ENCODE measurements around the gene TGM6. TPM values are rescaled to one million over a fixed set of nuclear protein-coding genes. Genes with fewer than 3 reads are reported as not detected.

The TGM6 gene
- polyA plus RNA-seq, 1 donor = not detected

- Histone ChIP-seq H3K4me3 (ENCODE audit: low read length) (no peak overlapping the region), H3K4me1 (ENCODE audit: control insufficient read depth, insufficient read depth, low read length) (no peaks in the 10 kb centered on the region), H3K27ac (ENCODE audit: low read length) (no peak overlapping the region), H3K36me3 (ENCODE audit: control insufficient read depth, insufficient read depth, low read length) (no peaks in the 10 kb centered on the region), H3K9me3 (ENCODE audit: control insufficient read depth, low read depth, low read length) (no peaks in the 10 kb centered on the region), H3K27me3 (ENCODE audit: control insufficient read depth, insufficient read depth, low read length) (peaks cover 2% of the 10 kb centered on the region)
- DNase-seq = no peak
- WGBS (ENCODE audit: insufficient coverage, low lambda C conversion rate) = no CpG with 5 or more reads among the region's 14 CpGs
Observed at GRCh38 chr20:2396241-2396814, 15.6 kb downstream of the TGM6 start.

GRCh38 chr20:2397091-2397490 lies 16.4 kb downstream of the TGM6 start:
- no peak overlapping the region for H3K4me3 ChIP-seq (ENCODE audit: low read length)
- WGBS (ENCODE audit: insufficient coverage, low lambda C conversion rate) = no CpG with 5 or more reads among the region's 8 CpGs
- H3K36me3 ChIP-seq (ENCODE audit: control insufficient read depth, insufficient read depth, low read length) = no peaks in the 10 kb centered on the region
- no peaks in the 10 kb centered on the region for H3K4me1 ChIP-seq (ENCODE audit: control insufficient read depth, insufficient read depth, low read length)
- peaks cover 2% of the 10 kb centered on the region for H3K27me3 ChIP-seq (ENCODE audit: control insufficient read depth, insufficient read depth, low read length)
- DNase-seq = no peak
- H3K27ac ChIP-seq (ENCODE audit: low read length) = no peak overlapping the region
- no peaks in the 10 kb centered on the region for H3K9me3 ChIP-seq (ENCODE audit: control insufficient read depth, low read depth, low read length)

- 80% methylated on average over 1 of the region's 12 CpGs for WGBS (ENCODE audit: insufficient coverage, low lambda C conversion rate)
- no peak overlapping the region for H3K4me3 ChIP-seq (ENCODE audit: low read length)
- H3K27ac ChIP-seq (ENCODE audit: low read length) = no peak overlapping the region
- H3K36me3 ChIP-seq (ENCODE audit: control insufficient read depth, insufficient read depth, low read length) = no peaks in the 10 kb centered on the region
- DNase-seq = no peak
- no peaks in the 10 kb centered on the region for H3K4me1 ChIP-seq (ENCODE audit: control insufficient read depth, insufficient read depth, low read length)
- H3K27me3 ChIP-seq (ENCODE audit: control insufficient read depth, insufficient read depth, low read length) = peaks cover 2% of the 10 kb centered on the region
- H3K9me3 ChIP-seq (ENCODE audit: control insufficient read depth, low read depth, low read length) = no peaks in the 10 kb centered on the region
Observed at GRCh38 chr20:2397595-2398145, 17.0 kb downstream of the TGM6 start.

- H3K27ac ChIP-seq (ENCODE audit: low read length) = no peak overlapping the region
- no CpG with 5 or more reads among the region's 1 CpG for WGBS (ENCODE audit: insufficient coverage, low lambda C conversion rate)
- no peak for DNase-seq
Observed at GRCh38 chr20:2398449-2398848, 17.7 kb downstream of the TGM6 start.

GRCh38 chr20:2399390-2399789 lies 18.7 kb downstream of the TGM6 start:
- H3K9me3 ChIP-seq (ENCODE audit: control insufficient read depth, low read depth, low read length) = no peaks in the 10 kb centered on the region
- DNase-seq = no peak
- H3K4me3 ChIP-seq (ENCODE audit: low read length) = no peak overlapping the region
- H3K4me1 ChIP-seq (ENCODE audit: control insufficient read depth, insufficient read depth, low read length) = no peaks in the 10 kb centered on the region
- WGBS (ENCODE audit: insufficient coverage, low lambda C conversion rate) = no CpG with 5 or more reads among the region's 16 CpGs
- no peak overlapping the region for H3K27ac ChIP-seq (ENCODE audit: low read length)
- no peaks in the 10 kb centered on the region for H3K36me3 ChIP-seq (ENCODE audit: control insufficient read depth, insufficient read depth, low read length)
- peaks cover 2% of the 10 kb centered on the region for H3K27me3 ChIP-seq (ENCODE audit: control insufficient read depth, insufficient read depth, low read length)

More at GRCh38 chr20:2398449-2398848, 17.7 kb downstream of the TGM6 start:
- H3K36me3 ChIP-seq (ENCODE audit: control insufficient read depth, insufficient read depth, low read length) = no peaks in the 10 kb centered on the region
- no peaks in the 10 kb centered on the region for H3K9me3 ChIP-seq (ENCODE audit: control insufficient read depth, low read depth, low read length)
- H3K27me3 ChIP-seq (ENCODE audit: control insufficient read depth, insufficient read depth, low read length) = peaks cover 2% of the 10 kb centered on the region
- H3K4me3 ChIP-seq (ENCODE audit: low read length) = no peak overlapping the region
- H3K4me1 ChIP-seq (ENCODE audit: control insufficient read depth, insufficient read depth, low read length) = no peaks in the 10 kb centered on the region

- no peak overlapping the region for H3K4me3 ChIP-seq (ENCODE audit: low read length)
- H3K27me3 ChIP-seq (ENCODE audit: control insufficient read depth, insufficient read depth, low read length) = no peaks in the 10 kb centered on the region
- H3K9me3 ChIP-seq (ENCODE audit: control insufficient read depth, low read depth, low read length) = no peaks in the 10 kb centered on the region
- no peaks in the 10 kb centered on the region for H3K36me3 ChIP-seq (ENCODE audit: control insufficient read depth, insufficient read depth, low read length)
- no peak for DNase-seq
- no peaks in the 10 kb centered on the region for H3K4me1 ChIP-seq (ENCODE audit: control insufficient read depth, insufficient read depth, low read length)
- WGBS (ENCODE audit: insufficient coverage, low lambda C conversion rate) = no CpG with 5 or more reads among the region's 11 CpGs
- H3K27ac ChIP-seq (ENCODE audit: low read length) = no peak overlapping the region
Observed at GRCh38 chr20:2400290-2400689, 19.6 kb downstream of the TGM6 start.

- Histone ChIP-seq H3K27ac (ENCODE audit: low read length) (no peak overlapping the region), H3K9me3 (ENCODE audit: control insufficient read depth, low read depth, low read length) (no peaks in the 10 kb centered on the region), H3K4me3 (ENCODE audit: low read length) (no peak overlapping the region), H3K4me1 (ENCODE audit: control insufficient read depth, insufficient read depth, low read length) (no peaks in the 10 kb centered on the region), H3K27me3 (ENCODE audit: control insufficient read depth, insufficient read depth, low read length) (no peaks in the 10 kb centered on the region), H3K36me3 (ENCODE audit: control insufficient read depth, insufficient read depth, low read length) (no peaks in the 10 kb centered on the region)
- WGBS (ENCODE audit: insufficient coverage, low lambda C conversion rate) = 83% methylated on average over 1 of the region's 2 CpGs
- DNase-seq = no peak
Observed at GRCh38 chr20:2401527-2401926, 20.8 kb downstream of the TGM6 start.

GRCh38 chr20:2402271-2402980 lies 21.7 kb downstream of the TGM6 start:
- H3K27me3 ChIP-seq (ENCODE audit: control insufficient read depth, insufficient read depth, low read length) = no peaks in the 10 kb centered on the region
- no peaks in the 10 kb centered on the region for H3K4me1 ChIP-seq (ENCODE audit: control insufficient read depth, insufficient read depth, low read length)
- H3K27ac ChIP-seq (ENCODE audit: low read length) = no peak overlapping the region
- H3K4me3 ChIP-seq (ENCODE audit: low read length) = no peak overlapping the region
- no peak for DNase-seq
- 66% methylated on average over 6 of the region's 7 CpGs for WGBS (ENCODE audit: insufficient coverage, low lambda C conversion rate)
- no peaks in the 10 kb centered on the region for H3K36me3 ChIP-seq (ENCODE audit: control insufficient read depth, insufficient read depth, low read length)
- H3K9me3 ChIP-seq (ENCODE audit: control insufficient read depth, low read depth, low read length) = no peaks in the 10 kb centered on the region

- Histone ChIP-seq H3K27ac (ENCODE audit: low read length) (no peak overlapping the region), H3K4me3 (ENCODE audit: low read length) (no peak overlapping the region), H3K36me3 (ENCODE audit: control insufficient read depth, insufficient read depth, low read length) (no peaks in the 10 kb centered on the region), H3K9me3 (ENCODE audit: control insufficient read depth, low read depth, low read length) (no peaks in the 10 kb centered on the region), H3K27me3 (ENCODE audit: control insufficient read depth, insufficient read depth, low read length) (peaks cover 4% of the 10 kb centered on the region), H3K4me1 (ENCODE audit: control insufficient read depth, insufficient read depth, low read length) (no peaks in the 10 kb centered on the region)
- no CpG with 5 or more reads among the region's 24 CpGs for WGBS (ENCODE audit: insufficient coverage, low lambda C conversion rate)
- DNase-seq = no peak
Observed at GRCh38 chr20:2403291-2404052, 22.8 kb downstream of the TGM6 start.

GRCh38 chr20:2405693-2406065 lies 25.0 kb downstream of the TGM6 start:
- H3K4me1 ChIP-seq (ENCODE audit: control insufficient read depth, insufficient read depth, low read length) = no peaks in the 10 kb centered on the region
- H3K27me3 ChIP-seq (ENCODE audit: control insufficient read depth, insufficient read depth, low read length) = peaks cover 7% of the 10 kb centered on the region
- no peak overlapping the region for H3K4me3 ChIP-seq (ENCODE audit: low read length)
- no CpG with 5 or more reads among the region's 1 CpG for WGBS (ENCODE audit: insufficient coverage, low lambda C conversion rate)
- no peaks in the 10 kb centered on the region for H3K36me3 ChIP-seq (ENCODE audit: control insufficient read depth, insufficient read depth, low read length)
- DNase-seq = no peak
- H3K9me3 ChIP-seq (ENCODE audit: control insufficient read depth, low read depth, low read length) = no peaks in the 10 kb centered on the region
- no peak overlapping the region for H3K27ac ChIP-seq (ENCODE audit: low read length)

Measured in large intestine (tissue), 3 donors.